Measurements from ENCODE around the gene GARIN5B.

Gene GARIN5B

GRCh38 chr19:55352549-55353145 is 10.4 kb downstream of the GARIN5B start:
- FAIRE-seq (no peak), DNase-seq (ENCODE audit: insufficient read length, low spot score) (no peak)

- FAIRE-seq, result no peak
- no peak for DNase-seq (ENCODE audit: insufficient read length, low spot score)
These were observed 11.0 kb downstream of the GARIN5B start for GRCh38 chr19:55352040-55352439.

GRCh38 chr19:55350620-55351315 is 12.3 kb downstream of the GARIN5B start:
- DNase-seq (ENCODE audit: insufficient read length, low spot score) (no peak), FAIRE-seq (no peak)

- FAIRE-seq (no peak), DNase-seq (ENCODE audit: insufficient read length, low spot score) (no peak)
These were observed 14.6 kb downstream of the GARIN5B start for GRCh38 chr19:55348317-55349034.

GRCh38 chr19:55347442-55348009 is 15.5 kb downstream of the GARIN5B start:
- DNase-seq (ENCODE audit: insufficient read length, low spot score), result no peak
- FAIRE-seq, result no peak

- no peak for DNase-seq (ENCODE audit: insufficient read length, low spot score)
- no peak for FAIRE-seq
These were observed 16.2 kb downstream of the GARIN5B start for GRCh38 chr19:55346725-55347441.

- DNase-seq (ENCODE audit: insufficient read length, low spot score) (no peak), FAIRE-seq (no peak)
These were observed 17.0 kb downstream of the GARIN5B start for GRCh38 chr19:55345818-55346724.

- DNase-seq (ENCODE audit: insufficient read length, low spot score) (no peak), FAIRE-seq (no peak)
These were observed 17.8 kb downstream of the GARIN5B start for GRCh38 chr19:55345101-55345817.

GRCh38 chr19:55344444-55344843 is 18.6 kb downstream of the GARIN5B start:
- FAIRE-seq (no peak), DNase-seq (ENCODE audit: insufficient read length, low spot score) (no peak)

- no peak for FAIRE-seq
These were observed 21.2 kb downstream of the GARIN5B start for GRCh38 chr19:55341595-55342531.

GRCh38 chr19:55341171-55341588 is 21.9 kb downstream of the GARIN5B start:
- peak; percentile 64 for FAIRE-seq
- DNase-seq (ENCODE audit: insufficient read length, low spot score), result peak; percentile 97

More at GRCh38 chr19:55341595-55342531, 21.2 kb downstream of the GARIN5B start:
- DNase-seq (ENCODE audit: insufficient read length, low spot score), result no peak

GRCh38 chr19:55340784-55341147 is 22.3 kb downstream of the GARIN5B start:
- DNase-seq (ENCODE audit: insufficient read length, low spot score) (no peak), FAIRE-seq (no peak)

- FAIRE-seq (no peak), DNase-seq (ENCODE audit: insufficient read length, low spot score) (no peak)
These were observed 22.9 kb downstream of the GARIN5B start for GRCh38 chr19:55339889-55340783.

- FAIRE-seq (peak; percentile 100), DNase-seq (ENCODE audit: insufficient read length, low spot score) (peak; percentile 98)
These were observed 23.8 kb downstream of the GARIN5B start, which contains the start of gene KMT5C for GRCh38 chr19:55339105-55339888. Gene KMT5C (plus strand): TSS chr19:55339876. CDS start chr19:55341937, 2,061 bp downstream.

- no peak for DNase-seq (ENCODE audit: insufficient read length, low spot score)
These were observed 27.0 kb downstream of the GARIN5B start for GRCh38 chr19:55336101-55336500.

GRCh38 chr19:55333870-55334269 is 29.2 kb downstream of the GARIN5B start:
- FAIRE-seq, result no peak
- DNase-seq (ENCODE audit: insufficient read length, low spot score), result no peak

More at GRCh38 chr19:55336101-55336500, 27.0 kb downstream of the GARIN5B start:
- FAIRE-seq, result no peak
